Caco-2 (cell line): ENCODE results near the gene TBXAS1. TPM values are rescaled to one million over a fixed set of nuclear protein-coding genes. Genes with fewer than 3 reads are reported as not detected.

Experiments
- BruUV-seq: library from RNA; stranded (reverse); fragments of 400-500 nt; replicated peaks from 2 replicates; lab custom pipeline; 2021; lab: Mats Ljungman, UMichigan
- CTCF ChIA-PET: fragments of 300-600 bp; sonication (Branson Sonifier 250); formaldehyde crosslinking; loops from one replicate; lab custom pipeline; 2022; ENCODE audit warnings: antibody characterized with exemption; lab: Charles Lee
- POLR2A ChIA-PET: fragments of 300-600 bp; sonication (Branson Sonifier 250); formaldehyde crosslinking; loops from one replicate; lab custom pipeline; 2022; ENCODE audit warnings: antibody characterized with exemption; lab: Charles Lee
- DNase-seq, 2 experiments: peaks; one replicate each; pipeline versions ENCODE4 v3.0.0 to v3.0.0-alpha.2; 2020 to 2022
- H3K27me3 ChIP-seq: replicated peaks from 2 replicates; pipeline ENCODE4 v1.6.0; 2011; ENCODE audit warnings: low read length; ENCODE audit not compliant: control insufficient read depth, insufficient read depth
- H3K36me3 ChIP-seq: 2 replicates; pipeline ENCODE4 v1.5.1; 2011; ENCODE audit warnings: low read length; ENCODE audit not compliant: control insufficient read depth, insufficient read depth
- H3K4me1 ChIP-seq: fragments of 250-450 bp; sonication (Bioruptor Pico); 2 replicates; pipeline ENCODE4 v1.5.1; 2020; ENCODE audit warnings: mild to moderate bottlenecking
- H3K4me3 ChIP-seq: 2 replicates; pipeline ENCODE4 v1.5.1; 2011; ENCODE audit warnings: low read depth, mild to moderate bottlenecking, control low read depth, low read length
- H3K9me3 ChIP-seq: fragments of 250-450 bp; sonication (Bioruptor Pico); 2 replicates; pipeline ENCODE4 v1.5.1; 2020; ENCODE audit warnings: mild to moderate bottlenecking, moderate library complexity
- H3K27ac Mint-ChIP-seq: one replicate; pipeline ENCODE4 v1.8.0; 2022; ENCODE audit warnings: mixed read lengths; ENCODE audit not compliant: unreplicated experiment
- H3K27me3 Mint-ChIP-seq: one replicate; pipeline ENCODE4 v1.8.0; 2022; ENCODE audit warnings: mixed read lengths; ENCODE audit not compliant: insufficient read depth, unreplicated experiment
- H3K36me3 Mint-ChIP-seq: one replicate; pipeline ENCODE4 v1.8.0; 2022; ENCODE audit warnings: mild to moderate bottlenecking, mixed read lengths; ENCODE audit not compliant: insufficient read depth, unreplicated experiment
- H3K4me1 Mint-ChIP-seq: one replicate; pipeline ENCODE4 v1.8.0; 2022; ENCODE audit warnings: low read depth, mixed read lengths; ENCODE audit not compliant: unreplicated experiment
- H3K4me3 Mint-ChIP-seq: one replicate; pipeline ENCODE4 v1.8.0; 2022; ENCODE audit warnings: mild to moderate bottlenecking, moderate library complexity, mixed read lengths; ENCODE audit not compliant: unreplicated experiment
- H3K9me3 Mint-ChIP-seq: one replicate; pipeline ENCODE4 v1.8.0; 2022; ENCODE audit warnings: mixed read lengths; ENCODE audit not compliant: unreplicated experiment
- intact Hi-C: fragments of 100-400 bp; cut with micrococcal nuclease; formaldehyde crosslinking; loops from one replicate; pipeline ENCODE4 v1.10.0; 2022; ENCODE audit not compliant: unreplicated experiment
- total RNA-seq: library from RNA; stranded (reverse); gene quantifications from 2 replicates; pipeline ENCODE4 v1.2.3, GENCODE V29; 2022
- TF ChIP-seq, protein P1 (sequence below), 2 experiments: fragments of 200-600 bp in 1 of 2; IDR thresholded peaks; 1 replicate in 1 of 2; 2 replicates in 1 of 2; pipeline versions ENCODE4 v1.5.1 to v1.8.0; 2011 to 2022; ENCODE audit warnings: antibody characterized with exemption in 1 of 2, control low read depth in 1 of 2, inconsistent platforms in 1 of 2, low read depth in 1 of 2, low read length in 1 of 2, mild to moderate bottlenecking in 1 of 2, moderate library complexity in 1 of 2; ENCODE audit not compliant: insufficient read depth in 1 of 2, severe bottlenecking in 1 of 2, unreplicated experiment in 1 of 2

The TBXAS1 gene
- total RNA-seq, 1 experiment from 2014 or later, result 1.6 TPM

DNA sequence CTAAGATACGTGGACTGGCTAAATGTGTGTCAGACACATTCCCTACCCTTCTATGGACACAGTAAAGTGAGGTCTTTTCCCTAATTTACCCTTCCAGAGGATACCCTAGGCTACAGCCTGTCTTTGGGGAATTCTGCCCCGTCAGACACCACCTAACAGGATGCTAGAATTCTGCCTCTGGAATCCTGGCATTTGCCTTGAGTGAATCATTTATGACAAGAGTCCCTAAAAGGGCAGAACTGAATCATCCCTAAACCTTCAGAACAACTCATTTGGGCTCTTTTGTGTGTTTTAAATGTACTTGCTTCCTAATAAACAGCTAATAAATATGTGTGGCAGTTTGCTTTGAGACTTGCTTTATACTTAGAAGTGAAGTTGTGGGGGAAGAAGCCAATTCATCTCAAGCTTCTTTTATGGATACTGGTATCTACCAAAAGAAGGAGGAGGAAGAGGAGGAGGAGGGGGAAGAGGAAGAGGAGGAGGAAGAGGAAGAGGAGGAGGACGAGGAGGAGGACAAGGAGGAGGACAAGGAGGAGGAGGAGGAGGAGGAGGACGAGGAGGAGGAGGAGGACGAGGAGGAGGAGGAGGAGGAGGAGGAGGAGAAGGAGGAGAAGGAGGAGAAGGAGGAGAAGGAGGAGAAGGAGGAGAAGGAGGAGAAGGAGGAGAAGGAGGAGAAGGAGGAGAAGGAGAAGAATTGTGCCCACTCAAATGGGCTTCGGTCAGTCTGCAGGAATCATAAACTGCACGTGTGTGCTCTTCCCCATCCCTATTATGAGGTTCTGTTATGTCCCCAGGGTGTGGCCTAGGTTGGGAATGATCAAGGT lies 206.5 kb downstream of the TBXAS1 start:
- H3K36me3 ChIP-seq, result no peaks in the 10 kb centered on the region; the same call in 1 of the 2 replicates
- intact Hi-C loops, result no loop called here
- H3K27ac Mint-ChIP-seq, result no peak overlapping the region

GRCh38 chr7:140036224-140036962 lies 207.3 kb downstream of the TBXAS1 start:
- H3K4me3 Mint-ChIP-seq, result no peak overlapping the region
- H3K27ac Mint-ChIP-seq, result no peak overlapping the region
- no peaks in the 10 kb centered on the region for H3K4me1 Mint-ChIP-seq
- H3K27me3 ChIP-seq, result no peaks in the 10 kb centered on the region
- peaks cover 9% of the 10 kb centered on the region for H3K36me3 Mint-ChIP-seq
- TF ChIP-seq, protein P1, sequence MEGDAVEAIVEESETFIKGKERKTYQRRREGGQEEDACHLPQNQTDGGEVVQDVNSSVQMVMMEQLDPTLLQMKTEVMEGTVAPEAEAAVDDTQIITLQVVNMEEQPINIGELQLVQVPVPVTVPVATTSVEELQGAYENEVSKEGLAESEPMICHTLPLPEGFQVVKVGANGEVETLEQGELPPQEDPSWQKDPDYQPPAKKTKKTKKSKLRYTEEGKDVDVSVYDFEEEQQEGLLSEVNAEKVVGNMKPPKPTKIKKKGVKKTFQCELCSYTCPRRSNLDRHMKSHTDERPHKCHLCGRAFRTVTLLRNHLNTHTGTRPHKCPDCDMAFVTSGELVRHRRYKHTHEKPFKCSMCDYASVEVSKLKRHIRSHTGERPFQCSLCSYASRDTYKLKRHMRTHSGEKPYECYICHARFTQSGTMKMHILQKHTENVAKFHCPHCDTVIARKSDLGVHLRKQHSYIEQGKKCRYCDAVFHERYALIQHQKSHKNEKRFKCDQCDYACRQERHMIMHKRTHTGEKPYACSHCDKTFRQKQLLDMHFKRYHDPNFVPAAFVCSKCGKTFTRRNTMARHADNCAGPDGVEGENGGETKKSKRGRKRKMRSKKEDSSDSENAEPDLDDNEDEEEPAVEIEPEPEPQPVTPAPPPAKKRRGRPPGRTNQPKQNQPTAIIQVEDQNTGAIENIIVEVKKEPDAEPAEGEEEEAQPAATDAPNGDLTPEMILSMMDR (IDR thresholded peaks at IDR 0.05; ENCODE audit: insufficient read depth in 1 of 2, low read depth in 1 of 2, low read length in 1 of 2, severe bottlenecking in 1 of 2, unreplicated experiment in 1 of 2), result no peak
- H3K36me3 ChIP-seq, result no peaks in the 10 kb centered on the region; the same call in 1 of the 2 replicates
- no peaks in the 10 kb centered on the region for H3K27me3 Mint-ChIP-seq
- no peaks in the 10 kb centered on the region for H3K4me1 ChIP-seq
- POLR2A ChIA-PET, result no interaction called here
- no peaks in the 10 kb centered on the region for H3K9me3 ChIP-seq
- H3K4me3 ChIP-seq, result no peak overlapping the region
- CTCF ChIA-PET, result no interaction called here
- intact Hi-C loops, result no loop called here
- H3K9me3 Mint-ChIP-seq, result no peaks in the 10 kb centered on the region
- no peak for DNase-seq
- no TSS peak for BruUV-seq

More for the DNA sequence above, 206.5 kb downstream of the TBXAS1 start:
- ChIA-PET CTCF (no interaction called here), POLR2A (no interaction called here)
- H3K9me3 Mint-ChIP-seq, result no peaks in the 10 kb centered on the region
- Histone ChIP-seq H3K4me1 (no peaks in the 10 kb centered on the region), H3K27me3 (no peaks in the 10 kb centered on the region), H3K4me3 (no peak overlapping the region), H3K9me3 (no peaks in the 10 kb centered on the region)
- no peaks in the 10 kb centered on the region for H3K4me1 Mint-ChIP-seq
- no peak overlapping the region for H3K4me3 Mint-ChIP-seq
- TF ChIP-seq, protein P1 (IDR thresholded peaks at IDR 0.05; ENCODE audit: insufficient read depth in 1 of 2, low read depth in 1 of 2, low read length in 1 of 2, severe bottlenecking in 1 of 2, unreplicated experiment in 1 of 2), result no peak
- DNase-seq, result no peak
- peaks cover 9% of the 10 kb centered on the region for H3K36me3 Mint-ChIP-seq
- no TSS peak for BruUV-seq
- no peaks in the 10 kb centered on the region for H3K27me3 Mint-ChIP-seq

DNA sequence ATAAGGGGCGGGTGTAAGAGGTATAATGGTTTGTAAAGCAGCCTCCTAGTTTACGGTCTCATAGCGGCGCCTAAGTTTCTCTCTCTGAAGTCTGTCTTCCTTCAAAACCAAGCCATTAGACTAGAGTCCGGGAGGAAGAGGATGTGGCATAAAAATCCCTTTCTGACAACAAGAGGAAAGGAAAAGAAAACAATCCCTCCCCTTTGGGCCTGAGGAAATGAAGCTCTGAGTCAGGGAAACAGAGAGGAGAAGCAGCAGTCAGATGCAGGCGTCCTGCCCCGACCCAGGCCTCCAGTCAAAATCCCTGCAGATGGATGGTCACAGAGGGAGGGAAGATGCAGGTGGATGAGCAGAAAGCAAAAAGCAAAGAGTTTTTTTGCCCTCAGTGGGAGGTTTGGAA lies 210.0 kb downstream of the TBXAS1 start:
- no peak for DNase-seq
- POLR2A ChIA-PET, result no interaction called here
- H3K27ac Mint-ChIP-seq, result no peak overlapping the region
- H3K36me3 Mint-ChIP-seq, result peaks cover 2% of the 10 kb centered on the region
- H3K36me3 ChIP-seq, result no peaks in the 10 kb centered on the region
- H3K27me3 Mint-ChIP-seq, result no peaks in the 10 kb centered on the region
- no peak overlapping the region for H3K4me3 Mint-ChIP-seq
- no peaks in the 10 kb centered on the region for H3K9me3 Mint-ChIP-seq
- H3K27me3 ChIP-seq, result no peaks in the 10 kb centered on the region
- intact Hi-C loops, result no loop called here
- H3K9me3 ChIP-seq, result no peaks in the 10 kb centered on the region
- CTCF ChIA-PET, result no interaction called here
- no peaks in the 10 kb centered on the region for H3K4me1 ChIP-seq
- H3K4me3 ChIP-seq, result no peak overlapping the region
- BruUV-seq, result no TSS peak
- TF ChIP-seq, protein P1 (IDR thresholded peaks at IDR 0.05; ENCODE audit: insufficient read depth in 1 of 2, low read depth in 1 of 2, low read length in 1 of 2, severe bottlenecking in 1 of 2, unreplicated experiment in 1 of 2), result no peak
- H3K4me1 Mint-ChIP-seq, result no peaks in the 10 kb centered on the region
